Prostate gland (tissue), 2 donors: Measurements from ENCODE around the gene ZEB2. TPM values are rescaled to one million over a fixed set of nuclear protein-coding genes. Genes with fewer than 3 reads are reported as not detected.

ENCODE experiments used
- DNase-seq: peaks from one replicate; pipeline ENCODE4 v3.0.0-alpha.2; 2019; ENCODE audit warnings: low spot score
- H3K27ac ChIP-seq, 2 donors: fragments of 200-600 bp; sonication (generic); 2 replicates each; pipeline ENCODE4 v1.5.1; 2017 to 2019
- H3K27me3 ChIP-seq: fragments of 200-600 bp; sonication (generic); replicated peaks from 2 replicates; pipeline ENCODE4 v1.5.1; 2019; ENCODE audit not compliant: insufficient read depth
- H3K36me3 ChIP-seq, 2 donors: fragments of 200-600 bp; sonication (generic); 1 replicate in 1 of 2; 2 replicates in 1 of 2; pipeline versions ENCODE4 v1.5.1 to v1.8.1; 2017 to 2019
- H3K4me1 ChIP-seq: fragments of 200-600 bp; sonication (generic); replicated peaks from 2 replicates; pipeline ENCODE4 v1.5.1; 2019
- H3K4me3 ChIP-seq, 2 donors: fragments of 200-600 bp; sonication (generic); 2 replicates each; pipeline ENCODE4 v1.5.1; 2017 to 2019
- H3K9me3 ChIP-seq: fragments of 200-600 bp; sonication (generic); 2 replicates; pipeline ENCODE4 v1.5.1; 2017
- CTCF ChIP-seq, 4 experiments: fragments of 200-600 bp in 2 of 4; fragments of 450-650 bp in 2 of 4; sonication (generic) in 2 of 4; IDR thresholded peaks; 1 replicate in 3 of 4; 2 replicates in 1 of 4; pipeline ENCODE4 v1.5.1; 2016 to 2019; ENCODE audit warnings: antibody characterized with exemption in 4 of 4, mild to moderate bottlenecking in 2 of 4, moderate library complexity in 2 of 4
- POLR2A ChIP-seq: fragments of 450-650 bp; IDR thresholded peaks from one replicate; pipeline ENCODE4 v1.6.1; 2016; ENCODE audit warnings: antibody characterized with exemption, mild to moderate bottlenecking
- POLR2AphosphoS5 ChIP-seq: sonication (generic); formaldehyde crosslinking; IDR thresholded peaks from one replicate; pipeline ENCODE4 v1.6.1; 2017; ENCODE audit warnings: antibody characterized with exemption
- WGBS: methylation state at CpG from one replicate; pipeline ENCODE4 v1.1.5; 2018; 5-methylcytosine and 5-hydroxymethylcytosine counted together
- intact Hi-C: fragments of 100-400 bp; cut with DNase I; formaldehyde crosslinking; loops from one replicate; pipeline ENCODE4 v1.14.2; 2022
- total RNA-seq, 2 donors: library from RNA; depleted of rRNA; stranded (reverse); fragments of >200 nt; gene quantifications; one replicate each; pipeline ENCODE4 v1.1.0, GENCODE V29; 2016

The ZEB2 gene
- total RNA-seq, 2 donors from 2014 or later = 13.1 to 80.4 TPM

DNA sequence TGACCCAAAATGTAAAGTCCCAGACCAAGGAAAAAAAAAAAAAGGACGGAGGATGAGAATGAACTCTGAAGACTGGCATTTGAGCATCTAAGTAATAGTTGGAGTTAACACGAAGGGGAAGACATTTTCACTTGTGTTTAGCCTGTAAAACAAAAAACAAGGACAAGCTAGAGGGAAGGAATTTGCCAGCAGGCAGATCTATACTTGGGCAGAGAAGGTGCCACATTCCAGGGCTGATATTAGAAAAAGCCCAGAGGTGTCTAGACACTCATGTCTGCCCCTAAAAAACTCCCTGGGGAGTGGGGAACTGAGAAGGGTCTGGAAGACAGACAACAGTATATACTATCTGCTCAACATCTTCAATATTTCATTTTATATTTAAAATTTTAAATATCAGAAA is 171.1 kb downstream of the ZEB2 start:
- no peaks in the 10 kb centered on the region for H3K36me3 ChIP-seq
- intact Hi-C loops = no loop called here
- no peak overlapping the region for H3K4me3 ChIP-seq
- no peaks in the 10 kb centered on the region for H3K4me1 ChIP-seq
- WGBS = 66% methylated on average over 2 of the region's 2 CpGs
- no peak for DNase-seq
- no peaks in the 10 kb centered on the region for H3K9me3 ChIP-seq
- no peaks in the 10 kb centered on the region for H3K27me3 ChIP-seq
- H3K27ac ChIP-seq = no peak overlapping the region
- no peak for TF ChIP-seq POLR2A
- TF ChIP-seq CTCF (IDR thresholded peaks at IDR 0.05) = no peak
- TF ChIP-seq POLR2AphosphoS5 = no peak

DNA sequence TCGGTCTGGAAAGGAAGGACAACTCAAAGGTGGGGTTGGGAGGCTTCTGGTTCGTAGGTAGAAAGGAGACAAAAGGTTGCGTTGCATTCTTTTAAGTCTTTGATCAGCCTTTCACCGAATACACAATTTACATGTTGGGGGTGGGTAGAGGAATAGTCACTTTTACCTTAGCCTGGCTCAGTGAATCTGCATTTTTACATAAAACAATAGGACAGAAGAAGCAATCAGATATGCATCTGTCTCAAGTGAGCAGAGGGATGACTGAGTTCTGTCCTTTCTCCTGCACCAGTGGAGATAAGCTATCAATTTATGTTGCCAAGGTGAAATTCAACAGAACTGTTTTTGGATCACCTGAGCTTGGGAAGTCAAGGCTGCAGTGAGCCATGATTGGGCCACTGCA is 173.7 kb downstream of the ZEB2 start:
- no peak overlapping the region for H3K4me3 ChIP-seq
- TF ChIP-seq POLR2A = no peak
- TF ChIP-seq POLR2AphosphoS5 = no peak
- no peak for TF ChIP-seq CTCF (IDR thresholded peaks at IDR 0.05)
- H3K27me3 ChIP-seq = no peaks in the 10 kb centered on the region
- no peaks in the 10 kb centered on the region for H3K4me1 ChIP-seq
- no peak overlapping the region for H3K27ac ChIP-seq
- no peak for DNase-seq
- intact Hi-C loops = no loop called here
- H3K9me3 ChIP-seq = no peaks in the 10 kb centered on the region
- H3K36me3 ChIP-seq = no peaks in the 10 kb centered on the region
- 91% methylated on average over 4 of the region's 4 CpGs for WGBS

GRCh38 chr2:144343145-144343544 is 176.8 kb downstream of the ZEB2 start:
- no peak for TF ChIP-seq POLR2AphosphoS5
- no peak for TF ChIP-seq POLR2A
- TF ChIP-seq CTCF (IDR thresholded peaks at IDR 0.05) = no peak
- intact Hi-C loops = no loop called here

DNA sequence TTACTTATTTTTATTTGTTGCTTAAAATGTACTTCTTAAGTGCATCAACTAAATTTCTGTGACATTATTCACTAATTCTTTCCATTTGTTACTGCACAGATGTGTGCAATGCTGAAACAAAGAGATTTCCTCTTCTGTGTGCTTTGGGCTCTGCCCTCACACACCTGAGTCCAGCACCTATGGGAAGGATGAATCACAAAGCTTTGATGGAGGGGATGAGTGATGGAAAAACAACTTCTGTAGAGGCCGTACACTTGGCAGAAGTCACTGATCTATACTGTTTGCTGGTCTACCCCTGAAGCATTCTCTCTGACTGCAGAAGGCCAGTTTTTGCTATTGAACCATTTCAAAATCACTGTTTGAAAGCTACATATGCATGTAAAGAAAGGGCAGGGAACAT is 178.4 kb downstream of the ZEB2 start:
- Histone ChIP-seq H3K9me3 (no peaks in the 10 kb centered on the region), H3K4me3 (no peak overlapping the region), H3K4me1 (no peaks in the 10 kb centered on the region), H3K36me3 (no peaks in the 10 kb centered on the region), H3K27ac (no peak overlapping the region), H3K27me3 (no peaks in the 10 kb centered on the region)
- intact Hi-C loops = no loop called here
- 76% methylated on average over 1 of the region's 1 CpG for WGBS
- no peak for DNase-seq
- TF ChIP-seq CTCF (IDR thresholded peaks at IDR 0.05) (no peak), POLR2AphosphoS5 (no peak), POLR2A (no peak)

More at GRCh38 chr2:144343145-144343544, 176.8 kb downstream of the ZEB2 start:
- 68% methylated on average over 1 of the region's 1 CpG for WGBS
- DNase-seq = no peak
- Histone ChIP-seq H3K27ac (no peak overlapping the region), H3K4me1 (no peaks in the 10 kb centered on the region), H3K36me3 (no peaks in the 10 kb centered on the region), H3K27me3 (no peaks in the 10 kb centered on the region), H3K4me3 (no peak overlapping the region), H3K9me3 (no peaks in the 10 kb centered on the region)

- Histone ChIP-seq H3K4me1 (no peaks in the 10 kb centered on the region), H3K27me3 (no peaks in the 10 kb centered on the region), H3K36me3 (no peaks in the 10 kb centered on the region), H3K9me3 (no peaks in the 10 kb centered on the region), H3K27ac (no peak overlapping the region), H3K4me3 (no peak overlapping the region)
- intact Hi-C loops = no loop called here
- DNase-seq = no peak
- 65% methylated on average over 2 of the region's 2 CpGs for WGBS
- TF ChIP-seq CTCF (IDR thresholded peaks at IDR 0.05) = no peak
- TF ChIP-seq POLR2AphosphoS5 = no peak
- no peak for TF ChIP-seq POLR2A
Observed at GRCh38 chr2:144339048-144339447, 180.9 kb downstream of the ZEB2 start.
